Peyer's patch (tissue), 4 donors: Measurements from ENCODE around the gene UCMA. TPM values are rescaled to one million over a fixed set of nuclear protein-coding genes. Genes with fewer than 3 reads are reported as not detected.

Experiments used
- DNase-seq, 3 donors: peaks; one replicate each; pipeline ENCODE4 v3.0.0-alpha.2; 2017 to 2019
- H3K27ac ChIP-seq, 4 donors: fragments of 200-600 bp; sonication (generic); one replicate each; pipeline ENCODE4 v1.5.1; 2016 to 2019
- H3K27me3 ChIP-seq, 2 donors: fragments of 200-600 bp; sonication (generic); one replicate each; pipeline ENCODE4 v1.5.1; 2019
- H3K36me3 ChIP-seq, 3 donors: fragments of 200-600 bp; sonication (generic); one replicate each; pipeline ENCODE4 v1.5.1; 2016 to 2019
- H3K4me1 ChIP-seq, 4 donors: fragments of 200-600 bp; sonication (generic); one replicate each; pipeline ENCODE4 v1.5.1; 2016 to 2019
- H3K4me3 ChIP-seq, 4 donors: fragments of 200-600 bp; sonication (generic); 1 replicate in 3 of 4; 2 replicates in 1 of 4; pipeline ENCODE4 v1.5.1; 2016 to 2019; ENCODE audit warnings: mild to moderate bottlenecking in 1 of 4
- H3K9me3 ChIP-seq, 4 donors: fragments of 200-600 bp; sonication (generic); one replicate each; pipeline ENCODE4 v1.5.1; 2016 to 2019; ENCODE audit warnings: mild to moderate bottlenecking in 1 of 4
- POLR2A ChIP-seq, 2 donors: fragments of 450-650 bp; IDR thresholded peaks; one replicate each; pipeline ENCODE4 v1.5.1; 2017; ENCODE audit warnings: antibody characterized with exemption in 2 of 2, mild to moderate bottlenecking in 2 of 2, moderate library complexity in 2 of 2
- total RNA-seq, 4 donors: library from RNA; depleted of rRNA; stranded (reverse); fragments of >200 nt; gene quantifications; one replicate each; pipeline ENCODE4 v1.1.0, GENCODE V29; 2016
- TF ChIP-seq, protein P1 (sequence below), 6 experiments: fragments of 450-650 bp in 4 of 6; fragments of 200-600 bp in 2 of 6; sonication (generic) in 1 of 6; IDR thresholded peaks; one replicate each; pipeline ENCODE4 v1.5.1; 2017 to 2019; ENCODE audit warnings: antibody characterized with exemption in 6 of 6, mild to moderate bottlenecking in 3 of 6, moderate library complexity in 1 of 6

UCMA gene
- total RNA-seq, 4 donors from 2014 or later: not detected

DNA sequence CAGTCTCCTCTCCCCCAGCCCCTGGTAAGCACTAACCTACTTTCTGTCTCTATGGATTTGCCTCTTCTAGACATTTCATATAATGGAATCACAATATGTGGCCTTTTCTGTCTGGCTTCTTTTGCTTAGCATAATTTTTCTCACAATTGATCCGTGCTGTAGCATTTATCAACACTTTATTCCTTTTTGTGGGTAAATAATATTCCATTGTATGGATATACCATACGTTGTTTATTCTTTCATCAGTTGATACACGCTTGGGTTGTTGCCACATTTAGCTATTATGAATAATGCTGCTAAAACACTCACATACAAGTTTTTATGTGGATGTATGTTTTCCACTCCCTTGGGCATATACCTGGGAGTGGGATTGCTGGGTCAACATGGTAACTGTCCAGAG, 47.0 kb downstream of the UCMA start:
- no peak overlapping the region for H3K27ac ChIP-seq
- no peak for DNase-seq
- H3K4me3 ChIP-seq: no peak overlapping the region
- no peaks in the 10 kb centered on the region for H3K27me3 ChIP-seq
- no peaks in the 10 kb centered on the region for H3K36me3 ChIP-seq
- TF ChIP-seq POLR2A (IDR thresholded peaks at IDR 0.05): no peak
- TF ChIP-seq, protein P1, sequence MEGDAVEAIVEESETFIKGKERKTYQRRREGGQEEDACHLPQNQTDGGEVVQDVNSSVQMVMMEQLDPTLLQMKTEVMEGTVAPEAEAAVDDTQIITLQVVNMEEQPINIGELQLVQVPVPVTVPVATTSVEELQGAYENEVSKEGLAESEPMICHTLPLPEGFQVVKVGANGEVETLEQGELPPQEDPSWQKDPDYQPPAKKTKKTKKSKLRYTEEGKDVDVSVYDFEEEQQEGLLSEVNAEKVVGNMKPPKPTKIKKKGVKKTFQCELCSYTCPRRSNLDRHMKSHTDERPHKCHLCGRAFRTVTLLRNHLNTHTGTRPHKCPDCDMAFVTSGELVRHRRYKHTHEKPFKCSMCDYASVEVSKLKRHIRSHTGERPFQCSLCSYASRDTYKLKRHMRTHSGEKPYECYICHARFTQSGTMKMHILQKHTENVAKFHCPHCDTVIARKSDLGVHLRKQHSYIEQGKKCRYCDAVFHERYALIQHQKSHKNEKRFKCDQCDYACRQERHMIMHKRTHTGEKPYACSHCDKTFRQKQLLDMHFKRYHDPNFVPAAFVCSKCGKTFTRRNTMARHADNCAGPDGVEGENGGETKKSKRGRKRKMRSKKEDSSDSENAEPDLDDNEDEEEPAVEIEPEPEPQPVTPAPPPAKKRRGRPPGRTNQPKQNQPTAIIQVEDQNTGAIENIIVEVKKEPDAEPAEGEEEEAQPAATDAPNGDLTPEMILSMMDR (IDR thresholded peaks at IDR 0.05): no peak
- H3K4me1 ChIP-seq: no peaks in the 10 kb centered on the region
- H3K9me3 ChIP-seq: no peaks in the 10 kb centered on the region

DNA sequence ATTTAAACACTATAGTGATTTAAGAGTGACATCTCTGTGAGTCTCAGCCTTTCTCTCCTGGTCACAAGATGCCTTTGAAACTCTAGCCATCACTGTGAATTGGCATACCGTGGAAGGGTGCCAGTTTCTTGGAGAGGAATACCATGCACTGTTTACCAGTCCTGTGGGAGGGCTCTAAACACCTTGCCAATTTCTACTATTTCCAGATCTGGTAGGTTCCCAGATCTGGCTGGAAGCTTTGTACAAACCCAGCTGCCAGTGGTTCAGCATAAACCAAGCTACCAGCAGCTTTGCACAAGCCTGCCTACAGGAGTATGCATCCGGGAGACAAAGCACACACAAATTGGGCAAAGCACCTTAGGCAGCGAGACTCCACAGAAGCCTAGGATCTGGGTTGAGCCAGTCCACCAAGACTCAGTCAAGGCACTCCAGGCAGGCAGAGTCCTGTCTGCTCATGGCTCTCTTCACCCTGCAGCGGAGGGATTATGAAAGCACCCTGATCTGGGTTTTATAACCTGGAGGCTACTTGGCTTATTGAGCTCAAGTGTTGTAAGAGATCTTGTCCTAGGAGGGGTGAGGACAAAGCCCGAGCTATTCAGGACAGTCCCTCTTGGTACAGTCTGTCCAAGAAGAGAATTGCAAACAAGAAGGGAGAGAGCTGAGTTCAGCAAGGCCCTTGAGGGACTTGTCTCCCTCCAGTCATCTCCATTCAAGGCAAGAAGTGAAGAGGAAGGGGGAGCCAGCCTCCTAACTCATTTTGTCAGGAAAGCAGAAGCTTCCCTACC, 49.3 kb downstream of the UCMA start:
- H3K4me1 ChIP-seq: no peaks in the 10 kb centered on the region
- H3K36me3 ChIP-seq: no peaks in the 10 kb centered on the region
- H3K27ac ChIP-seq: no peak overlapping the region
- no peak overlapping the region for H3K4me3 ChIP-seq
- no peak for TF ChIP-seq POLR2A (IDR thresholded peaks at IDR 0.05)
- TF ChIP-seq, protein P1 (IDR thresholded peaks at IDR 0.05): no peak
- no peak for DNase-seq
- no peaks in the 10 kb centered on the region for H3K9me3 ChIP-seq
- H3K27me3 ChIP-seq: no peaks in the 10 kb centered on the region

DNA sequence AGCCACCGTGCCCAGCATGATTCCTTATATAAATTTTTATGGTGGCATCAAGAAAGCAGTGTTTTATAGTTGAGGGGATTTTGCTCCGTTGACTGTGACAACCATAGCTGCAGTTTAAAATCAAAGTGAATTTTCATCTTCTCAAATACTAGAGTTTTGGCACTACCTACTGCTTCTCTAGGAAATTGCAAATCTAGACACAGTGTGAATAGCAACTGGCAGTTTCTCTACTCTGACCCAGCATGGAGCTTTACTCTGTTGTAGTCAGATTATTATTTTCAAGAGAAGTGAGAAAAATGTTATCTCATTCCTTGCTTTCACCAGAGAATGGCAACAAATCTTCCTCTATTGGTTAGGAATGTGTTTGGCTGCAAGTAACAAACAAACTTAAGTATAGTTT, 49.9 kb downstream of the UCMA start:
- Histone ChIP-seq H3K27ac (no peak overlapping the region), H3K9me3 (no peaks in the 10 kb centered on the region), H3K4me1 (no peaks in the 10 kb centered on the region), H3K36me3 (no peaks in the 10 kb centered on the region), H3K27me3 (no peaks in the 10 kb centered on the region), H3K4me3 (no peak overlapping the region)
- no peak for DNase-seq
- TF ChIP-seq, protein P1 (IDR thresholded peaks at IDR 0.05): no peak
- no peak for TF ChIP-seq POLR2A (IDR thresholded peaks at IDR 0.05)

DNA sequence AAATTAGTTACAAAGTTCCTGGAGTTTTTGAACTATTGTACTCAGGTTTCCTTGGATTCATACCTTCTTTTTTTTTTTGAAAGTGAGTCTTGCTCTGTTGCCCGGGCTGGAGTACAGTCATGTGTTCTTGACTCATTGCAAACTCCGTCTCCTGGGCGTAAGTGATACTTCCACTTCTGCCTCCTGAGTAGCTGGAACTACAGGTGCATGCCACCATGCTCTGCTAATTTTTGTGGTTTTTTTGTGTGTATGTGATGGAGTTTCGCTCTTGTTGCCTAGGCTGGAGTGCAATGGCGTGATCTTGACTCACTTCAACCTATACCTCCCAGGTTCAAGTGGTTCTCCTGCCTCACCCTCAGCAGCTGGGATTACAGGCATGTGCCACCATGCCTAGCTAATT, 50.5 kb downstream of the UCMA start:
- H3K27me3 ChIP-seq: no peaks in the 10 kb centered on the region
- DNase-seq: no peak
- no peak for TF ChIP-seq POLR2A (IDR thresholded peaks at IDR 0.05)
- H3K4me3 ChIP-seq: no peak overlapping the region
- H3K36me3 ChIP-seq: no peaks in the 10 kb centered on the region
- no peak overlapping the region for H3K27ac ChIP-seq
- no peaks in the 10 kb centered on the region for H3K9me3 ChIP-seq
- no peaks in the 10 kb centered on the region for H3K4me1 ChIP-seq

DNA sequence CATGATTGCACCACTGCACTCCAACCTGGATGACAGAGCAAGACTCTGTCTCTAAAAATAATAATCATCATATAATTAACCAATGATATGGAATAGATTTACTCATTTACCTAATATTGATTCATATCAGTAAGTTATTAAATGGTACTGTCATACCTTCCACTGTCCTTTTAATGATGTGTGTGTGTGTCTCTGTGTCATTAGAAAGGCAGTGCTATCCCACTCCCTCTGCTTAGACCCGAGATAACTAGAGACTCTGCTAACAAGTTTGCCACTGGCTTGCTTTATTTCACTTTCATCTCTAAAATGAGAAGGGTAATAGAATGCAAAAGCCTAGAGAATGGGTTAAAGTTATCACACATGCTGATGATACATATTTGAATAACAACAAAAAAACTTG, 51.8 kb downstream of the UCMA start:
- TF ChIP-seq, protein P1 (IDR thresholded peaks at IDR 0.05): no peak
- no peak for TF ChIP-seq POLR2A (IDR thresholded peaks at IDR 0.05)
- Histone ChIP-seq H3K36me3 (no peaks in the 10 kb centered on the region), H3K9me3 (no peaks in the 10 kb centered on the region), H3K27ac (no peak overlapping the region), H3K27me3 (no peaks in the 10 kb centered on the region), H3K4me3 (no peak overlapping the region), H3K4me1 (no peaks in the 10 kb centered on the region)
- DNase-seq: no peak

DNA sequence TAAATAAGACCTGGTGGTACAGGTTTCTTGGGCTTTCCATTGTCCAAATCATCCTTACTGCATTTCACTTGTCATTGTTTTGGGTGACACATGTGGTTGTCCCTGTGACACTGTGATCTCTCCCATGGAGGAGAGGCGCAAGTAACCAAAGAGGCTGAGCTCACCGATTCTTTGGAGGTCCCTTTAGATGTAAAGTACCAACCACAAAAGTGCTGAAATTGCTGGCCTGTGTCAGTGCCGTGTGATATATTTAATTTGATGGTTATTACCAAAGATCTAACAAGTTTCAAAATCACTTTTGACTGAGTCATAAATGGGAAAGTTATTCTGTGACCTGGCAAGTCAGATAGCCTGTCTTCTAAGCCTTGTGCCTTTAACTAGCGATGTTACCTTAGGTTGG, 53.4 kb downstream of the UCMA start:
- TF ChIP-seq, protein P1 (IDR thresholded peaks at IDR 0.05): no peak
- no peak for TF ChIP-seq POLR2A (IDR thresholded peaks at IDR 0.05)
- H3K4me1 ChIP-seq: no peaks in the 10 kb centered on the region
- H3K4me3 ChIP-seq: no peak overlapping the region
- H3K36me3 ChIP-seq: no peaks in the 10 kb centered on the region
- H3K9me3 ChIP-seq: no peaks in the 10 kb centered on the region
- no peaks in the 10 kb centered on the region for H3K27me3 ChIP-seq
- no peak for DNase-seq
- H3K27ac ChIP-seq: no peak overlapping the region
